ENCODE measurements around the gene NOG. TPM values are rescaled to one million over a fixed set of nuclear protein-coding genes. Genes with fewer than 3 reads are reported as not detected.

Gene NOG
- total and polyA plus RNA-seq, 4 donors, result 0.56 to 2.7 (median 1.5) TPM

Small RNA genes within 50 kb of the gene (small RNA-seq; reads per million reads assigned to genes)
- gene RPL39P33 (ENCODE audit: low replicate concordance), result not detected

Other genes starting within 250 kb of the NOG start
- 1 to 10 TPM; 1.6 to 1.8 TPM for gene C17orf67, start 240.2 kb downstream of the NOG start, total RNA-seq
- 1 to 10 TPM in 1 of 2 donors, under 1 TPM in 1; 0.64 to 2.8 TPM for gene C17orf67, start 240.2 kb downstream of the NOG start, polyA plus RNA-seq
- 10 to 100 TPM in 1 of 2 donors, 1 to 10 TPM in 1; 8.6 to 38.2 TPM for gene DGKE, start 240.5 kb downstream of the NOG start, total RNA-seq
- 1 to 10 TPM; 1.5 to 2.8 TPM for gene DGKE, start 240.5 kb downstream of the NOG start, polyA plus RNA-seq

All from lung (tissue), 5 donors.